ENCODE data around the gene U2AF1L4.

- TF ChIP-seq EZH2 (IDR thresholded peaks at IDR 0.05) (no peak), POLR2AphosphoS5 (IDR thresholded peaks at IDR 0.05; ENCODE audit: borderline replicate concordance, low read depth, low read length) (no peak)
Measured at GRCh38 chr19:35793381-35794165, 48.4 kb upstream of the U2AF1L4 start.
